GM23338 (cell line): ENCODE measurements around the gene SCUBE2.

Source experiments
- CREB1 ChIP-seq: fragments of 250-450 bp; sonication (Bioruptor Pico); IDR thresholded peaks from 2 replicates; pipeline ENCODE4 v1.5.0; 2020; ENCODE audit warnings: low read depth, mild to moderate bottlenecking, moderate library complexity
- CTCF ChIP-seq, 2 experiments: fragments of 200-600 bp in 1 of 2; sonication (generic) in 1 of 2; conservative IDR thresholded peaks; 2 replicates each; pipeline versions ENCODE4 v1.5.1 to v1.6.1; 2016 to 2017; ENCODE audit warnings: antibody characterized with exemption in 2 of 2, low read depth in 2 of 2, mild to moderate bottlenecking in 2 of 2, moderate library complexity in 1 of 2
- EZH2 ChIP-seq: fragments of 200-600 bp; sonication (generic); IDR thresholded peaks from one replicate; pipeline ENCODE4 v1.8.0; 2017; ENCODE audit warnings: antibody characterized with exemption, mild to moderate bottlenecking, low read depth; ENCODE audit not compliant: unreplicated experiment
- JUNB ChIP-seq: IDR thresholded peaks from one replicate; pipeline ENCODE4 v1.6.1; 2016; ENCODE audit warnings: antibody characterized with exemption; ENCODE audit not compliant: unreplicated experiment
- POLR2AphosphoS5 ChIP-seq: IDR thresholded peaks from 2 replicates; pipeline ENCODE4 v1.6.1; 2016; ENCODE audit warnings: antibody characterized with exemption, low read depth
- REST ChIP-seq: IDR thresholded peaks from one replicate; pipeline ENCODE4 v1.6.1; 2018; ENCODE audit warnings: antibody characterized with exemption; ENCODE audit not compliant: unreplicated experiment

GRCh38 chr11:9125185-9125886, 33.9 kb upstream of the SCUBE2 start:
- TF ChIP-seq EZH2: no peak
- TF ChIP-seq CREB1 (CRISPR knock-in tag): no peak
- TF ChIP-seq JUNB: no peak
- no peak for TF ChIP-seq CTCF (conservative IDR thresholded peaks at IDR 0.05; ENCODE audit: low read depth in 2 of 2)
- TF ChIP-seq REST: no peak
- TF ChIP-seq POLR2AphosphoS5: no peak
